Heart left ventricle (tissue), 13 donors: ENCODE data around the gene ASIC4.

Experiments used
- CTCF ChIP-seq, 12 donors: fragments of 200-600 bp; sonication (generic) in 4 of 12; IDR thresholded peaks; one replicate each; pipeline versions ENCODE4 v1.5.0 to v1.8.0; 2018 to 2022; ENCODE audit warnings: antibody characterized with exemption in 12 of 12, mild to moderate bottlenecking in 5 of 12
- POLR2A ChIP-seq, 2 donors: fragments of 450-650 bp; IDR thresholded peaks; one replicate each; pipeline ENCODE4 v1.6.1; 2017; ENCODE audit warnings: antibody characterized with exemption in 2 of 2, mild to moderate bottlenecking in 2 of 2, moderate library complexity in 2 of 2
- donor health status: ischemic (EF 13 %, LVEDD 7.1; RV severe dilation, severe dysfunction).
- donor health status: DM: no; HTN: yes; CAD: no.
- donor health status: DM: no; HTN: no; CAD: no.
- donor health status: ischemic (EF 25% LVEDD 6.9; RV normal size, moderate dysfunction).
- donor health status: ischemic (EF 25% LVEDD 5.7; RV mildly dilated, moderate dysfunction).
- donor health status: ischemic (EF 35%, LVEDD 5.7; RV mildly dilated, moderate dysfunction).
- donor health status: nonischemic (EF 11% LVEDD 7.7; RV severe dilation, severe dysfunction).
- donor health status: DM: yes; HTN: yes; CAD: no.
- donor health status: PGD.
- donor health status: ischemic (EF 29% LVEDD 5.4; RV normal size, mild dysfunction).
- donor health status: nonischemic (EF 23%, LVEDD 6.1; RV moderate dilation, normal function).

GRCh38 chr2:219469186-219469724, 45.0 kb upstream of the ASIC4 start:
- TF ChIP-seq CTCF (IDR thresholded peaks at IDR 0.05) (no peak), POLR2A (IDR thresholded peaks at IDR 0.05) (no peak)
